ENCODE data around the gene PTCD1.
A peak's percentile ranks its signal among the peaks of the same experiment; 100 is the strongest.
"Not testable (repeated sequence)": the region's sequence is repeated elsewhere in the genome, so short reads cannot be mapped to it uniquely, and the experiment has no call there.

Gene PTCD1

DNA sequence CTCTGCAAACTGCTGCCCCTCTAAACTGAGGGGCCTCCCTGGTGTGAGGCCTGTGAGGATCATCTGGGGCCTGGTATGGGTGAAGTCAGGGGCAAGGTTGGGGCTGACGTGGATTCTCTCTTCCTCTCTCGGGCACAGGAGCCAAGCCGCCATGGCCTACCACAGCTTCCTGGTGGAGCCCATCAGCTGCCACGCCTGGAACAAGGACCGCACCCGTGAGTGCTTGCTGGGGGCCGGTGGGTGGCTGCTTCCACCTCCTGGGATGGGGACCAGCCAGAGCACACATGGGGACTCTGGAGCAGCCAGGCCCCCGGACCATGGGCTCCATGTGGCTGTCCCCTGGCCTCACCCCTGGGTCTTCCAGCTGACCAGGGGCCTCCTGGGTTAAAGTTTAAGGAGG lies 53.0 kb downstream of the PTCD1 start:
- DNase-seq: no peak

DNA sequence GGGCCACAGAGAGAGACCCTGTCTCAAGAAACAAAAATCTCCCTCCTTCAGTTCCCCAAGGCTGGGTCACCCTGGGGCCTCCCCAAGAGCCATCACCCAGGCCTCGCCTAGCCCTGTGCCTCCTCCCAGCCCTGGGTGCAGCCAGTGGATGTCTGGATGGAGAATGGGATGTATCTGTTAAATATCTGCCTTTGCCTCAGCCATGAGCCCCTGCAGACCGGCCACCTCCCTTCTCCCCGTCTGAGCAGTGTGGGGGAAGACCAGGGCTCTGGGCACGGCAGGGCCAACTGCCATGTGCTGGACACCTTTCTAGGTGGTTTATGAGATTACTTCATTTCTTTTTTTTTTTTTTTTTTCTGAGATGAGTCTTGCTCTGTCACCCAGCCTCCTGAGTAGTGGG lies 54.1 kb downstream of the PTCD1 start:
- DNase-seq: no peak

DNA sequence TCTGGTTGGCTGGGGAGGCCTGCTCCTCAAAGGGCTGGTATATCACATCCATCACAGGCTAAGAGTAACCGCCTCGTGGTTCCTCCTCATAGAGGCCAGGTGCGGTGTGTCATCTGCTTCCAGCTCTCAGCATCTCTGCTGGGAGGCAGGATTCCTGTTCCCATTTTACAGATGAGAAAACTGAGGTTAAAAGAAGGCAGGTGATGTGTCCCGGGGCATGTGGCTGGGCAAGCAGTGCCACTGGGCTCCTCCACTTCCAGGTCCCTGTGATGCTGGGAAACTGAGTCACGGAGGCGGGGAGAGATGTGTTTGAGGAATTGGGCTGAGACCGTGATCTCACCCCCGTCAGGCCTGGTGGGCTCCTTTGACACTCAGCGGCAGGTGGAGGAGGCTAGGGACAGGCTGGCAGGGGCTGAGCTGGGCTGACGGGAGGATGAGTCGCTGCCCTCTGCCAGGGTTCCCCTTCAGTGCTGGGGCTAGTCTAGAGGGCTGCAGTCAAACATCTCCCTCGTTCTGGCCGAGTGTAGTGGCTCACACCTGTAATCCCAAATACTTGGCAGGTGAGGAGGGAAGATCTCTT lies 54.7 kb downstream of the PTCD1 start:
- DNase-seq: no peak

DNA sequence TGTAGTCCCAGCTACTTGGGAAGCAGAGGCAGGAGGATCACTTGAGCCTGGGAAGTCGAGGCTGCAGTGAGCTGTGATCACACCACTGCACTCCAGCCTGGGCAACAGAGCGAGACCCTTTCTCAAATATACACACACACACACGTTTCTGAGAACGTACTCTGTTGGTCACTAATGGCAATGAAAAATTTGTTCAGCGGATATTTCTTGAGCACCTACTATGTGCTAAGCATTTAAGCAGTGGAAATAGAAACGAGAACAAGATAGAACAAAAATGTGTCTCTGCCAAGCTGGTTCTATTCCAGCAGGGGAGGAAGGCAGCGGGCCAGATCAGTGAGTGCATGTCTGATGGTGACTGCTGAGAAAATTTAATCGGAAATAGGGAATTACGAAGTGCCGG lies 55.4 kb downstream of the PTCD1 start:
- DNase-seq: no peak

DNA sequence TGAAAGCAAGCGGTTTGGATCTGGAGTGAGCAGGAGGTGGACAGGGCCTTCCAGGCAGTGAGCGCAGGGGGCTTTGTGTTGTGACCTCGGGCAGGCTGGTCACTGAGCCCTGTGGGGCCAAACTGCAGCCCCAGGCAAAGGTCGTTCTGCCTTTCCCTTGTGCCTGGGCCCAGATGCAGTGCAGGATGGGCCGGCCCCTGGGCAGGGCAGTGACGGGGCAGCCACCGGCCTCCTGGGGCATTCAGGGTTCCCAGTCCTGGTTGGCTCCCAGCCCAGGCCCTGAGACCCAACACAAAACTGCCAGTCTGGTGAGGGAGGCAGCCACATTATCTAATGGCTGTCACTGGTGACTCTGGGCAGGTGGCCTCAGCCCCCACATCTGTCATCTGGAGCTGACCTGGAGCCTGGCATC lies 56.9 kb downstream of the PTCD1 start:
- DNase-seq: no peak

DNA sequence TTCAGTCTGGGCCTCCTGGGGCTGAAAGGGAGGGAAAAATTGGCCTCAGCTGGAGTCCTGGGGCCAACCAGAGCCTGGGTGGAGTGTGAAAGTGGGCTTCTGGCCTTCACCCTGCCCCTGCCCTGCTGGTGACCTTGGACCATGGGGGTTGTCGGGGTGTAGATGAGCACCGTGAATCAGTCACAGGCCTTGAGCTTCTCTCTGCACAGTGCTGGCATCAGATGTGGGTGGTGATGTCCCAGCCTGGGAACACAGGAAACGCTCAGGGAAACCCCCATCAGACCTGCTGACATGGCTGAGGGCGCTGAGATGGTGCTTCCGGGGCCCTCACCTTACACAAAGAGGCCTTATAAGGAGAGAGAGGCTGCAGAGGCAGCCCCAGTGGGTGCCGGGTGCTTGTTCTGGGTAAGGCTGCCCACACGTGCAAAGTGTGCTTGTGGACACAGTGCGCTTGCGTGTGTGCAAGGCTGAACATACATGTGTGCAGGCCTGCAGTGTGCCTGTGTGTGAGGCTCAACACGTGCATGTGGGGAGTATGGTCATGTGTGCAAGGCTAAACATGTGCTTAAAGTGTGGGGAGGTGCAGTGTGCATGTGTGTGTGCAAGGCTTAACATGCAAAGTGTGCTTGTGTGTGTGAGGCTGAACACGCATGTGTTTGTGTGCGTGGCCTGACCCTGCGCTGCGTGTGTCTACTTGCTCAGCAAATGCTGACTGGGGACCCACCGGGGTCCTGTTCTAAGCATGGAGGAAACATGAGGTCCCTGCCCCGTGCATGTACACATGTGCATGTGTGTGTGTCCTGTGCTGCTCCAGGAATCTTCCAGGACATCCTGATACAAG lies 57.6 kb downstream of the PTCD1 start:
- no peak for DNase-seq

DNA sequence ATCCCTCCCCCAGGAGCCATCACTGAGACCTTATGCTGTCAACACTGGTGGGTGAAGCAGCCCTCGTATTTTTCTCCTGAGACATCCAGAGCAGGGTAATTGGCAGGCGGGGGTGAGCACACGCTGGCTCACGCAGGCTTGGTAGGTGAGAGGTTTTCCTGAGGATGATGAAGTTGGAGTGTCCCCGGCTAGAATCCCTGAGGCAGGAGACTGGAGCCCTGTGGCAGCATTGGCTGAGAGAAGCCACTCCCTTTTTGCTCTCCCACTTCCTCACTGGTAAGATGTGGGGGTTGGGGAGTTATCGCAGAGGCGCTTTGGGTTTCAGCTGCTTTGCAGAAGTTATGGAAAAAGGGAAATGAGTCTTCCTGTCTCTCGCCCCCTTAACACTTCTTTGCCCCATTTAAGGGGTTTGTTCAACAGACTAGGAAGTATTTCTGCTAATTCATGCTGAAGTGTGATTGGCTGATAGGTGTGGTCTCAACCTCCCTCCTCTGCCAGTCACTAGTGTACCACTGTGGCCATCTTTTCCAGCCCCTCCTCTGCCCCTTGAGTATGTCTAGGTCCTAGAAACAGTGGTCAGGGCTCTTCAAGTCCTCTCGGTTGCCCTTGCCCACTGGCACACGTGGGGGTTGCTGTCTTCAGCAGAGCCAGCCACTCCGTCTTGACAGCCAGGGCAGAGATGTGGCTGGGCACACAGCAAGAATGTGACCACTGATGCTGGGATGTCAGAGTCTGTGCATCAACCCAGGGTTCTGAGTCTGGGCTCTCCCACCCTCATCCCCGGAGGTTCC lies 58.4 kb downstream of the PTCD1 start:
- no peak for DNase-seq

DNA sequence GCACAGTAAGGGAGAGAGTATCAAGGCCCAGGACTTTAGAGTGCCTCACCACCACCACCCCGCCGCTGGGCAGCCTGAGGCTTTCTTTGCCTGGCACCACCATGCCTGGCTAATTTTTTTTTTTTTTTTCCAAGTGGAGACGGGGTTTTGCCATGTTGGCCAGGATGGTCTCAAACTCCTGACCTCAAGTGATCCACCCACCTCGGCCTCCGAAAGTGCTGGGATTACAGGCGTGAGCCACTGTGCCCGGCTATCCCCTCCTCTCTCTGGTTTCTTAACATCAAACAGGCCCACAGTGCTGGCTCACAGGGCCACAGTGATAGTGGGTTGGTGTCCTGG lies 58.9 kb downstream of the PTCD1 start:
- DNase-seq: not testable (repeated sequence)

DNA sequence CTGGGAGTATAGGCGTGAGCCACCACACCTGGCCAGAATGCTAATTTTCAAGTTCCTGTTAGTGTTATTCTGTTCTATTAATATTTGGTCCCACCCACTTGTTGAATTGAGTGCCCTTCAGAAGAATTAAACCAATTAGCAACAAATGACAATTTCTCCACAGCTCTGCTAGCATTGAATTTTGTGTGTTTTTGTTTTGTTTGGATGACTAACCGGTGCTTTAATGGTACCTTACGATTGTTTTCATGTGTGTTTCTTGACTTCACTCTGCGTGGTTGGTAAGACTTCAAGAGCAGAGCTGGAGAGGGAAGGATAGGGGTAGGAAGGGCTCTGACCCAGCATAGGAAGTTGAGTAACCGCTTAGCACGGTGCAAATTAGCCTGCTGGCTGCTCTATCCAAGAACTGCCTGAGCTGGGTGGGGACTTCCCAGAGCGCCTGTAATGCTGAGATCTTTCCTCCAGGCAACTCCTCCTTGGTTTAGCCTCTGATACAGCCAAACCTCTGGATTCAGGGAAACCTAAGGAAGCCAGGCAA lies 59.5 kb downstream of the PTCD1 start:
- DNase-seq: no peak

DNA sequence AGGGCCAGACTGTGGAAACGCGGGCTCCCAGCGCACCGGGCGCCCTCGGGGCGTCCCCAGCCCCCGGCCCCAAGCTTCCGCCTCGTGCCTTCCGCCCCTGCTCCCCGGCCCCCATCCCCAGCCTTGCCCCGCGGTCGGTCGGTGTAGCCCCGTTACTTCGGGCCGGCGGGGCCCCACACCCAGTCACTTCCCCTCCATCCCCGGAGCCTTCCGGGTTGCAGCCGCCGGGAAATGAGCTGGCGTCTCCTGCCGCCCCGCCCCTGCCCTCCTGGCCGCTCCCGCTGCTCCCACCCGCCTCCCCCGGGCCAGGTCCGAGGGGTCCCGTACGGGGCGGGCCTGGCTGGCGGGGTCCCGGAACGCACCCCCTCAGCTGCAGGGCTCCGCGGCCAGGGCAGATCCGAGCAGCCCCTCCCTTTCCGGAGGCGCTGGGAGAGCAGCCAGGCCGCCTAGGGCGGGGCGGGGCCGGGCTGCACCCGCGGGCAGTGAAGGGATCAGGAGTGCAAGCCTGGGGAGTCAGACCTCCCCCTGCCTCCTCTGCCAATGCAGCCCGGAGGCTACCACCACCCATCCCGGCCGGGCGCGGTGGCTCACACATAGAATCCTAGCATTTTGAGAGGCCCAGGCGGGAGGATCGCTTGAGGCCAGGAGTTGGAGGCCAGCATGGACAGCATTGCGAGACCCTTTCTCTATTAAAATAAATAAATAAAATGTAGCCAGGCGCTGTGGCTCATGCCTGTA lies 63.4 kb downstream of the PTCD1 start:
- DNase-seq: no peak

DNA sequence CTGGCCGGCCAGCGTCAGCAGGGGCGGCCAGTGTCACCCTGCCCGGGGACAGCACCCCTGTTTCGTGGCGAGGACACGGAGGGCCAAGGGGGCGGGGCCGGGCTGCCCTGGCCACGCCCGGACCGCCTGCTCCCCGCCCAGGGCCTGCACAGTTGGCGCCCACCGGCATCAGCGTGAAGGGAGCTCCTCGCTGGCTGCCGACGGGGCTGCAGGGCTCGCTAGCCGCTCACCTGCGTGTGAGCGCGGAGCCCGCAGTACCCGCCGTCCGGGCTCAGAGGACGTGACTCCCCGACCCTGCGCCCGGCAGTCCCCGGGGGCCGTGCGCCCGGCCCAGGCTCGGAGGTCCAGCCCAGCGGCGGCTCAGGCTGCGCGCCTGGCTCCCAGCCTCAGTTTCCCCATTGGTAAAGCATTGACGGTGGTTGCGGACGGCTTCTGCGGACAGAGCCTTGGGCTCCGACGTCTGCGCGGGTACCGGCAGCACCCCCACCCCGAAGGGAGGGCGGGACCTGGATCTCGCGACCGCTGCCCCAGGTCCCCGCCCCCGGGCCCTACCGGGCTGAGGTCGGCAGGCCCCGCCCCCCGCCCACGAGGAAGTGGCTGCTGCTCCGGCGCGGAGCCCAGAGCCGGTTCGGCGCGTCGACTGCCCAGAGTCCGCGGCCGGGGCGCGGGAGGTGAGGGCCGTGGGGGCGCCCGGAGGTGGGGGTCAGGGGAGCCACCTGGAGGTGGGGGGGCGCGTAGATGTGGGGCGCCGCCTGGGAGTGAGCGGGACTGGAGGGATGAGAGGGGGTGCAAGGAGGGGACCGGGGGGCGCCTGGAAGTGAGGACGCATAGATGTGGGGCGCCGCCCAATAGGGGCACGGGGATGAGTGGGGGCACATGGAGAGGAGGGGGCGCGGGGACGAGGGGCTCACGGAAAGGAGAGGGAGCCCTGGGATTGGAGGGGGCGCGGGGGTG lies 64.2 kb downstream of the PTCD1 start, which contains the start of gene ARPC1B:
ARPC1B (plus strand) TSS at position 620 of the 954 bp plus-strand sequence. CDS start 10,985 bp downstream, outside the sequence.
- DNase-seq: peak; percentile 44

DNA sequence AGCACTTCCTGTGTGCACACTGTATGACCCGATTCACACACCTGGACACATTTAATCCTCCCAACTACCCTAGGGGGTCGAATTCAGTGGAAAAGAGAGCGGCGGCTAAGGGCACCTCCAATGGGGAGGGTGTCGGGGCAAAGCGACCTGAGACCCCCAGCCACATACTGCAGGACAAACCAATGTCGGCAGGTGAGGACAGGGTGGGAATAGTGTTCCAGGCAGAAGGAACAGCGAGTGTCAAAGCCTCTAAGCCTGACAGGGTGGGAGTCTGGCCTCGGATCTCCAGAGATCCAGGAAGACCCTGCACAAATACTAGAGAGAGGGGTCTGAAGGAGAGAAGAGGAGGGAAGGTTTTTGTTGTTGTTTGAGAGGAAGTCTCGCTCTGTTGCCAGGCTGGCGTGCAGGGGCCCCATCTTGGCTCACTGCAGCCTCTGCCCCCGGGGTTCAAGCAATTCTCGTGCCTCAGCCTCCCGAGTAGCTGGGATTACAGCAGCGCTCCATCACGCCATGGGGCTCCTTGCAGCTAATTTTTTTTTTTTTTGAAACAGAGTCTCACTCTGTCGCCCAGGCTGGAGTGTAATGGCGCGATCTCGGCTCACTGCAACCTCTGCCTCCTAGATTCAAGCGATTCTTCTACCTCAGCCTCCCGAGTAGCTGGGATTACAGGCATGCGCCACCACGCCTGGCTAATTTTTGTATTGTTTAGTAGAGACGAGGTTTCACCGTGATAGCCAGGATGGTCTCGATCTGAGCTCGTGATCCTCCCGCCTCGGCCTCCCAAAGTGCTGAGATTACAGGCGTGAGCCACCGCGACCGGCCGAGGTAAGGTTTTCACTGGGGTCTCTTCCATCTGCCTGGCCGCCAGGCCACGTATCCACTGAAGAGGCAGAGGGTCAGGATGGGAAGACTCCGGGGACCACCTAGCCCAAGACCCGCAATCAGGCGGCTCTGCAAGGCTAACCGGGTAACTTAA lies 65.2 kb downstream of the PTCD1 start:
- DNase-seq: no peak

DNA sequence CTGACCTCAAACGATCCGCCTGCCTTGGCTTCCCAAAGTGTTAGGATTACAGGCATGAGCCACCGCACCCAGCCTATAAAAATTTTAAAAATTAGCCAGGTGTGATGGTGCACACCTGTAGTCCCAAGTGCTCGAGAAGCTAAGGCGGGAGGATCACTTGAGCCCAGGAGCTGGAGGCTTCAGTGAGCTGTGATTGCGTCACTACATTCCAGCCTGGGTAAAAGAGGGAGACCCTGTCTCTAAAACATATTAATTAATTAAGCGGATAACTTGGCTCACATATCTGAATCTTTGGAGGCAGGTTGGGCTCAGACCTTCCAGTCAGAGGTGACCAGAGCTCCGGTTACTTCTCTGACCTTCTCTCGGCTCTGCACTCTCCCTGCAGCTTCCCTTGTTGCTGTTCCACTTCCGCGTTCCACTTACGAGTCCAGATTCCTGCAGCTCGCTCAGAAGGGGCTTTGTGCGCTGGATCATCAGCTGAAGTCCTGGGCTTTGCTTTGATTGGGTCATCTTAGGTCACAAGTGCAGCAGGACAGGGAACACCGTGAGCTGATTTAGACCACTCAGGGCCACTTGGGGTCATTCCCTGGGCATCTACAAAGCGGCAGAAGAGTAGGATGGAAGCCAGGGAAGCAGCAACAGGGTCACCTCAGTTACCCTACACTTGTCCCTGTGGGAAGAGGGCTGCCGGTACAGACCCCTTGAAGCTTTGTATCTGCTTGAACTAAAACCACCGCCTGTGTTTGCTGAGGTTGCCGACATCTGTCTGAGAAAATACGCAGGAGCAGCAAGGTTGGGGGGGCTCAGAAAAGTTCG lies 66.1 kb downstream of the PTCD1 start:
- DNase-seq: no peak

DNA sequence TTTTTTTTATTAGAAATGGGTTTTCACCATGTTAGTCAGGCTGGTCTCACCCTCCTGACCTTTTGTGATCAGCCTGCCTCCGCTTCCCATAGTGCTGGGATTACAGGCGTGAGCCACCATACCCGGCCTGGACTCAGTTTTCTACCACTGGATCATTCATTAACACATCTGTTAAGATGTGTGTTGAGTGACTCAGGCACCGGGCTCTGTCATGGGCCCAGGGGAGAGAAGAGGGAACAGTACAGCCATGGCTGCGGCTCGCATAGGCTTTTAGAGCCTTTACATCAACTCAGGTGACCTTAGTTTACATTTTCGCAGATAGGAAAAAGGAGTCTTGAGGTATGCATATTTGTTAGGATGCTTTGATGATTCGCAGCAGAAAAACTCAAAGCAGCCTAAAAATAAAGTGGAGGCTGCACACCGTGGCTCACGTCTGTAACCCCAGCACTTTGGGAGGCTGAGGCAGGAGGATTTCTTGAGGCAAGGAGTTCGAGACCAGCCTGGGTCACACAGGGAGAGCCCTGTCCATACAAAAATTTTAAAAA lies 67.2 kb downstream of the PTCD1 start:
- DNase-seq: no peak

DNA sequence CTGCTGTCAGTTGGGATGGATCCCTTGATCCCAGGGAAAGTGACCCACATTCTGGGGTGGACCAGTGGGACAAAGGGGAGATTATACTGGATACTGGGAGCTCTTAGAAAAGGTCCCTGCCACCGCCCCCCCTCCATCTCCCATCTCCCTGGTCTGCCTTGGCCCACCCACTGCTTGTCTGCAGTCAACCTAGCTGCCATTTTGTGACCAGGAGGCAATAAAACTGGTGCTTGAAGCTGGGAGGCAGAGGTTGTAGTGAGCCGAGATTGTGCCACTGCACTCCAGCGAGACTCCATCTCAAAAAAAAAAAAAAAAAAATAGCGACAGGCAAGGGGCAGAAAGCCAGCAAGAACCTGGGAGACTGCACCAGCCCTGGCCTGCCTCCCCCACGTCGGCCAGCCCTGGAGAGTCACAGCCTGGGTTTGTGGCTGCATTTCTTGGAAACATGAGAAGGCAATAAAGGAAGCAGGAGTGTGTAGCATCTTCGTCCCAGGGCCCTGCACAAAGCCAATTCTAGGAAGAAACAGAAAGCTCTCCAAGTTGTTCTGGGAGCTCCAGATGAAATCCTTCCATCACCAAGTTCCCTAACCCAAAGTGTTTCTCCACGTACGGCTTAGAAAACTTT lies 68.7 kb downstream of the PTCD1 start:
- no peak for DNase-seq

DNA sequence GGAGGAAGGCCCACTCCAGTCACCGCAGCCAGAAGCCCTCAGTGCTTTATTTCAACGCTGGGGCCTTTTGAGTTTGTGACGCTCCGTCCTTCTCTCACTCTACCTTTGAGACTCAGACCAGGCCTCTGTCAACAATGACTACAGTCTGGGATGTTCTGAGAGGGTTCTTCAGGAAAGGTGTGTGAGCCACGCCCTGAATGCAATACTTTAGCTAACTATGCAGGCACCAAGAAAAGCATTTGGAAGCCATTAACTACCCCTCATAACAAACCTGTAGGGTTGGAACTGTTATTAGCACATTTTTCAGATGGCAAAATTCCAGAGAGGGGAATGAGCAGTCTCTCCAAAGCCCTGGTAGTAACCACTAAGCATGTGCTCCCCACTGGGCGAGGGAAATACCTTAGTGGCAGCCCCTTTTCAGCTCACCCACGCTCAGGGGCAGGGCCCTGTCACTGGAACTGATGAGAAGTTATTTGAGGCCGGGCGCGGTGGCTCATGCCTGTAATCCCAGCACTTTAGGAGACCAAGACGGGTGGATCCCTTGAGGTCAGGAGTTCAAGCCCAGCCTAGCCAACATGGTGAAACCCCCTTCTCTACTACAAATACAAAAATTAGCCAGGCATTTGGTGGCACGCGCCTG lies 69.7 kb downstream of the PTCD1 start:
- DNase-seq: no peak

Measured in DMS 273 treated with DMSO at 0.1 percent for 48 hours (cell line).